Thyroid gland (tissue), 4 donors: ENCODE measurements around the gene IFNA10.
"Not testable (repeated sequence)": the region's sequence is repeated elsewhere in the genome, so short reads cannot be mapped to it uniquely, and the experiment has no call there.

Experiments used
- POLR2A ChIP-seq, 2 donors: fragments of 450-650 bp; IDR thresholded peaks; one replicate each; pipeline ENCODE4 v1.6.1; 2017; ENCODE audit warnings: antibody characterized with exemption in 2 of 2, mild to moderate bottlenecking in 2 of 2, moderate library complexity in 1 of 2
- TF ChIP-seq, protein P1 (sequence below), 6 experiments: fragments of 200-600 bp in 3 of 6; fragments of 450-650 bp in 3 of 6; sonication (generic) in 3 of 6; IDR thresholded peaks; one replicate each; pipeline ENCODE4 v1.5.1; 2016 to 2019; ENCODE audit warnings: antibody characterized with exemption in 6 of 6, mild to moderate bottlenecking in 2 of 6, inconsistent platforms in 1 of 6, moderate library complexity in 1 of 6

GRCh38 chr9:21213411-21214326 is 6.7 kb upstream of the IFNA10 start:
- TF ChIP-seq, protein P1, sequence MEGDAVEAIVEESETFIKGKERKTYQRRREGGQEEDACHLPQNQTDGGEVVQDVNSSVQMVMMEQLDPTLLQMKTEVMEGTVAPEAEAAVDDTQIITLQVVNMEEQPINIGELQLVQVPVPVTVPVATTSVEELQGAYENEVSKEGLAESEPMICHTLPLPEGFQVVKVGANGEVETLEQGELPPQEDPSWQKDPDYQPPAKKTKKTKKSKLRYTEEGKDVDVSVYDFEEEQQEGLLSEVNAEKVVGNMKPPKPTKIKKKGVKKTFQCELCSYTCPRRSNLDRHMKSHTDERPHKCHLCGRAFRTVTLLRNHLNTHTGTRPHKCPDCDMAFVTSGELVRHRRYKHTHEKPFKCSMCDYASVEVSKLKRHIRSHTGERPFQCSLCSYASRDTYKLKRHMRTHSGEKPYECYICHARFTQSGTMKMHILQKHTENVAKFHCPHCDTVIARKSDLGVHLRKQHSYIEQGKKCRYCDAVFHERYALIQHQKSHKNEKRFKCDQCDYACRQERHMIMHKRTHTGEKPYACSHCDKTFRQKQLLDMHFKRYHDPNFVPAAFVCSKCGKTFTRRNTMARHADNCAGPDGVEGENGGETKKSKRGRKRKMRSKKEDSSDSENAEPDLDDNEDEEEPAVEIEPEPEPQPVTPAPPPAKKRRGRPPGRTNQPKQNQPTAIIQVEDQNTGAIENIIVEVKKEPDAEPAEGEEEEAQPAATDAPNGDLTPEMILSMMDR (IDR thresholded peaks at IDR 0.05) = peak in 1 of 6 experiments; percentile 35
- not testable (repeated sequence) for TF ChIP-seq POLR2A (IDR thresholded peaks at IDR 0.05)
